Caco-2 (cell line): ENCODE measurements around the gene POLDIP2. TPM values are rescaled to one million over a fixed set of nuclear protein-coding genes. Genes with fewer than 3 reads are reported as not detected.

Source experiments
- BruUV-seq: library from RNA; stranded (reverse); fragments of 400-500 nt; replicated peaks from 2 replicates; lab custom pipeline; 2021; lab: Mats Ljungman, UMichigan
- CTCF ChIA-PET: fragments of 300-600 bp; sonication (Branson Sonifier 250); formaldehyde crosslinking; loops from one replicate; lab custom pipeline; 2022; ENCODE audit warnings: antibody characterized with exemption; lab: Charles Lee
- POLR2A ChIA-PET: fragments of 300-600 bp; sonication (Branson Sonifier 250); formaldehyde crosslinking; loops from one replicate; lab custom pipeline; 2022; ENCODE audit warnings: antibody characterized with exemption; lab: Charles Lee
- DNase-seq, 2 experiments: peaks; one replicate each; pipeline versions ENCODE4 v3.0.0 to v3.0.0-alpha.2; 2020 to 2022
- H3K27me3 ChIP-seq: replicated peaks from 2 replicates; pipeline ENCODE4 v1.6.0; 2011; ENCODE audit warnings: low read length; ENCODE audit not compliant: control insufficient read depth, insufficient read depth
- H3K36me3 ChIP-seq: 2 replicates; pipeline ENCODE4 v1.5.1; 2011; ENCODE audit warnings: low read length; ENCODE audit not compliant: control insufficient read depth, insufficient read depth
- H3K4me1 ChIP-seq: fragments of 250-450 bp; sonication (Bioruptor Pico); 2 replicates; pipeline ENCODE4 v1.5.1; 2020; ENCODE audit warnings: mild to moderate bottlenecking
- H3K4me3 ChIP-seq: 2 replicates; pipeline ENCODE4 v1.5.1; 2011; ENCODE audit warnings: low read depth, mild to moderate bottlenecking, control low read depth, low read length
- H3K9me3 ChIP-seq: fragments of 250-450 bp; sonication (Bioruptor Pico); 2 replicates; pipeline ENCODE4 v1.5.1; 2020; ENCODE audit warnings: mild to moderate bottlenecking, moderate library complexity
- H3K27ac Mint-ChIP-seq: one replicate; pipeline ENCODE4 v1.8.0; 2022; ENCODE audit warnings: mixed read lengths; ENCODE audit not compliant: unreplicated experiment
- H3K27me3 Mint-ChIP-seq: one replicate; pipeline ENCODE4 v1.8.0; 2022; ENCODE audit warnings: mixed read lengths; ENCODE audit not compliant: insufficient read depth, unreplicated experiment
- H3K36me3 Mint-ChIP-seq: one replicate; pipeline ENCODE4 v1.8.0; 2022; ENCODE audit warnings: mild to moderate bottlenecking, mixed read lengths; ENCODE audit not compliant: insufficient read depth, unreplicated experiment
- H3K4me1 Mint-ChIP-seq: one replicate; pipeline ENCODE4 v1.8.0; 2022; ENCODE audit warnings: low read depth, mixed read lengths; ENCODE audit not compliant: unreplicated experiment
- H3K4me3 Mint-ChIP-seq: one replicate; pipeline ENCODE4 v1.8.0; 2022; ENCODE audit warnings: mild to moderate bottlenecking, moderate library complexity, mixed read lengths; ENCODE audit not compliant: unreplicated experiment
- H3K9me3 Mint-ChIP-seq: one replicate; pipeline ENCODE4 v1.8.0; 2022; ENCODE audit warnings: mixed read lengths; ENCODE audit not compliant: unreplicated experiment
- intact Hi-C: fragments of 100-400 bp; cut with micrococcal nuclease; formaldehyde crosslinking; loops from one replicate; pipeline ENCODE4 v1.10.0; 2022; ENCODE audit not compliant: unreplicated experiment
- total RNA-seq: library from RNA; stranded (reverse); gene quantifications from 2 replicates; pipeline ENCODE4 v1.2.3, GENCODE V29; 2022
- TF ChIP-seq, protein P1 (sequence below), 2 experiments: fragments of 200-600 bp in 1 of 2; IDR thresholded peaks; 1 replicate in 1 of 2; 2 replicates in 1 of 2; pipeline versions ENCODE4 v1.5.1 to v1.8.0; 2011 to 2022; ENCODE audit warnings: antibody characterized with exemption in 1 of 2, control low read depth in 1 of 2, inconsistent platforms in 1 of 2, low read depth in 1 of 2, low read length in 1 of 2, mild to moderate bottlenecking in 1 of 2, moderate library complexity in 1 of 2; ENCODE audit not compliant: insufficient read depth in 1 of 2, severe bottlenecking in 1 of 2, unreplicated experiment in 1 of 2

POLDIP2 gene
- total RNA-seq, 1 experiment from 2014 or later = 257 TPM

DNA sequence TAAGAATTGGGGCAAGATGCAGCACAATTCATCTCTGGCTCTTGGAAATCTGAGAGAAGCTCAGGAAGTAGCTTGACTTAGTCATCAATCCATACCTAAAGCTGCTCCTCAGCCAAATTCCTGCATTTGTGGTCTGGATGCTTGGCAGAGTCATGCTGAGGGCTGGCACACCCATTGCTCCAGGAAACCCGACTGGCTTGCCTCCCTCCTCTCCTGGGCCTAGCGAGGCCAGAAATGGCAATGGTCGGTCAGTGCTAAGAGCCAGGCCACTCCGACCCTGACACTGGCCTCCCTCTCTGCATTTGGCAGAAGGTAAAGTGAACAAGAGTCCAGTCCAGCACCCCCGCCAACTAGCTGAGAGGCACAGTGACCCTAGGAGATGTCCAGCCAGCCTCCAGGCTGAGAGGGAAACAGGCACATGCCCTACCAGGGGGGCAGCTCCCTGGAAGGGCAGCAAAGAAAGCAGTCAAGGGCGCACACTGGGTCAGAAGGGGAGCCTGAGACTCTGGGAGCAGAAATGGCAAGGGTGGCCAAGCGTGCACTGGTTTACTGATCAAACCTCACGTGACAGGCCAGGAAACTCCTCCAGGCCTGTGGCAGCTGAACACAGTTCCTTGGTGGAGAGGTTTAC is 10.0 kb downstream of the POLDIP2 start:
- no peak for DNase-seq
- intact Hi-C loops = no loop called here
- Histone ChIP-seq H3K9me3 (no peaks in the 10 kb centered on the region), H3K4me3 (no peak overlapping the region), H3K4me1 (peaks cover 22% of the 10 kb centered on the region), H3K36me3 (peaks cover 29% of the 10 kb centered on the region), H3K27me3 (no peaks in the 10 kb centered on the region)
- Mint-ChIP-seq H3K4me1 (peaks cover 8% of the 10 kb centered on the region), H3K27me3 (no peaks in the 10 kb centered on the region), H3K27ac (peak overlapping the region; percentile 1), H3K36me3 (peaks cover 91% of the 10 kb centered on the region), H3K9me3 (no peaks in the 10 kb centered on the region), H3K4me3 (no peak overlapping the region)
- ChIA-PET CTCF (interaction anchor here (1.3 to 2.4 kb wide), 3 partner anchors 10 to 23 kb away, joined by 5 to 13 read pairs (median 12); partner anchors contain the start of genes IFT20, POLDIP2, TNFAIP1 and VTN), POLR2A (interaction anchor here (0.8 to 3.3 kb wide), 3 partner anchors 10 to 17 kb away, joined by 3 to 42 read pairs (median 7); partner anchors contain the start of genes IFT20, POLDIP2 and TNFAIP1)
- TF ChIP-seq, protein P1, sequence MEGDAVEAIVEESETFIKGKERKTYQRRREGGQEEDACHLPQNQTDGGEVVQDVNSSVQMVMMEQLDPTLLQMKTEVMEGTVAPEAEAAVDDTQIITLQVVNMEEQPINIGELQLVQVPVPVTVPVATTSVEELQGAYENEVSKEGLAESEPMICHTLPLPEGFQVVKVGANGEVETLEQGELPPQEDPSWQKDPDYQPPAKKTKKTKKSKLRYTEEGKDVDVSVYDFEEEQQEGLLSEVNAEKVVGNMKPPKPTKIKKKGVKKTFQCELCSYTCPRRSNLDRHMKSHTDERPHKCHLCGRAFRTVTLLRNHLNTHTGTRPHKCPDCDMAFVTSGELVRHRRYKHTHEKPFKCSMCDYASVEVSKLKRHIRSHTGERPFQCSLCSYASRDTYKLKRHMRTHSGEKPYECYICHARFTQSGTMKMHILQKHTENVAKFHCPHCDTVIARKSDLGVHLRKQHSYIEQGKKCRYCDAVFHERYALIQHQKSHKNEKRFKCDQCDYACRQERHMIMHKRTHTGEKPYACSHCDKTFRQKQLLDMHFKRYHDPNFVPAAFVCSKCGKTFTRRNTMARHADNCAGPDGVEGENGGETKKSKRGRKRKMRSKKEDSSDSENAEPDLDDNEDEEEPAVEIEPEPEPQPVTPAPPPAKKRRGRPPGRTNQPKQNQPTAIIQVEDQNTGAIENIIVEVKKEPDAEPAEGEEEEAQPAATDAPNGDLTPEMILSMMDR (IDR thresholded peaks at IDR 0.05; ENCODE audit: insufficient read depth in 1 of 2, low read depth in 1 of 2, low read length in 1 of 2, severe bottlenecking in 1 of 2, unreplicated experiment in 1 of 2) = no peak
- BruUV-seq = TSS peak; percentile 25

DNA sequence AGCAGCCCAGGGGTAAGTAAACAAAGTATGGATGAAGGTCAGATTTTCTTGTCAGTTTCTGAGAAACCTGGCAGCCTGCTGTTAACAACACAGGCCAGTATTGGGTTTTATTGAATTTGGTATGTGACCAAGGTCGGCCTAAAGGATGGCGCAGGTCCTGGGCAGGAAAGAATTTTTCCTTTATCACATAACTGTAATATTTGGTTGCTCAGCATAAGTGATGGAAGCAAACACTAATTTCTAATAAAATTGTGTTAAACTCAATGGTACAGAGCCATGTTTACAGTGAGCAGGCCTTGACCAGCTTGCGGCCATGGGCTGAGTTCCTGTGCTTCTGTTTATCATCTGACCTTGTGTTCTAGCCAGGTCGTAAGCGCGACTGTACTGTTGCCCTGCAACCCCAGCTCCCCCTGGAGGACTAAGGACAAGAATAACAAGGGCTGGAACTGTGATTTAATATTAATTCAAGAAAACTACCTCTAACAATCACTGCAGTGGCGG is 10.5 kb downstream of the POLDIP2 start:
- no peaks in the 10 kb centered on the region for H3K27me3 ChIP-seq
- no TSS peak for BruUV-seq
- Mint-ChIP-seq H3K27me3 (no peaks in the 10 kb centered on the region), H3K9me3 (no peaks in the 10 kb centered on the region), H3K36me3 (peaks cover 91% of the 10 kb centered on the region), H3K4me1 (peaks cover 8% of the 10 kb centered on the region), H3K27ac (peak overlapping the region; percentile 1), H3K4me3 (no peak overlapping the region)
- CTCF ChIA-PET = interaction anchor here (0.9 to 2.4 kb wide), 4 partner anchors 10 to 23 kb away, joined by 3 to 13 read pairs (median 8); partner anchors contain the start of genes IFT20, POLDIP2, TNFAIP1 and VTN
- peaks cover 31% of the 10 kb centered on the region for H3K36me3 ChIP-seq
- DNase-seq = peak; percentile 70 to 72
- no peak overlapping the region for H3K4me3 ChIP-seq
- POLR2A ChIA-PET = interaction anchor here (0.8 to 3.3 kb wide), 4 partner anchors 10 to 23 kb away, joined by 3 to 42 read pairs (median 7); partner anchors contain the start of genes IFT20, POLDIP2, TNFAIP1 and VTN
- intact Hi-C loops = no loop called here
- no peaks in the 10 kb centered on the region for H3K9me3 ChIP-seq
- peaks cover 22% of the 10 kb centered on the region for H3K4me1 ChIP-seq
- TF ChIP-seq, protein P1 (IDR thresholded peaks at IDR 0.05; ENCODE audit: insufficient read depth in 1 of 2, low read depth in 1 of 2, low read length in 1 of 2, severe bottlenecking in 1 of 2, unreplicated experiment in 1 of 2) = peak; percentile 48 to 66

DNA sequence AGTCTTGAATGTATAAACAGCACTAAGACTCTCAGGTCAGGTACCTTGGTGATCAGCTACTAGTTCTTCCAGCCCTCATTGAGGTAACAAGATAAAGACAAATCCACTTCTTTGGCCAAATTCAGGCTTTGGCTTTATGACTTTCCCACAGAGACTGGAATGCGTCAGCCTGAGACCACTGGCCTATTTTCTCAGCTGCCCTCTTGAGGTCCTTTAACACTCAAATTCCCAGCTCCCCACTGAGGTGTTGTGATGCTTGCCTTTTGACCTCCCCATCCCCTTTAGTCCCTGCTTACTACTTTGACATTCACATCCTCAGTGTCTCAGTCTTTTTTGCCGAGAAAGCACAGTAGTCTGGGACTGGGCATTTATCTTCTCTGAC is 11.1 kb downstream of the POLDIP2 start:
- POLR2A ChIA-PET = interaction anchor here (1.1 to 3.3 kb wide), 5 partner anchors 10 to 282 kb away, joined by 3 to 42 read pairs (median 10); partner anchors contain the start of genes IFT20, POLDIP2, TNFAIP1 and VTN

More for the DNA sequence above, 11.1 kb downstream of the POLDIP2 start:
- H3K9me3 ChIP-seq = no peaks in the 10 kb centered on the region
- BruUV-seq = no TSS peak
- Mint-ChIP-seq H3K27ac (peak overlapping the region; percentile 1), H3K27me3 (no peaks in the 10 kb centered on the region), H3K4me3 (no peak overlapping the region), H3K36me3 (peaks cover 91% of the 10 kb centered on the region), H3K4me1 (peaks cover 8% of the 10 kb centered on the region), H3K9me3 (no peaks in the 10 kb centered on the region)
- H3K4me3 ChIP-seq = no peak overlapping the region
- no peaks in the 10 kb centered on the region for H3K27me3 ChIP-seq
- H3K36me3 ChIP-seq = peaks cover 29% of the 10 kb centered on the region
- DNase-seq = no peak
- intact Hi-C loops = no loop called here
- TF ChIP-seq, protein P1 (IDR thresholded peaks at IDR 0.05; ENCODE audit: insufficient read depth in 1 of 2, low read depth in 1 of 2, low read length in 1 of 2, severe bottlenecking in 1 of 2, unreplicated experiment in 1 of 2) = no peak
- peaks cover 22% of the 10 kb centered on the region for H3K4me1 ChIP-seq
- CTCF ChIA-PET = interaction anchor here (0.9 to 2.4 kb wide), 6 partner anchors 10 to 113 kb away, joined by 3 to 13 read pairs (median 5); partner anchors contain the start of genes IFT20, POLDIP2, TNFAIP1 and VTN
